Measurements from ENCODE around the gene RBFOX2. TPM values are rescaled to one million over a fixed set of nuclear protein-coding genes. Genes with fewer than 3 reads are reported as not detected.
A peak's percentile ranks its signal among the peaks of the same experiment; 100 is the strongest.

RBFOX2 gene
- polyA plus RNA-seq, 2 of the 4 experiments (the other 2 are of a cell fraction), result 30.3 to 77.7 TPM

DNA sequence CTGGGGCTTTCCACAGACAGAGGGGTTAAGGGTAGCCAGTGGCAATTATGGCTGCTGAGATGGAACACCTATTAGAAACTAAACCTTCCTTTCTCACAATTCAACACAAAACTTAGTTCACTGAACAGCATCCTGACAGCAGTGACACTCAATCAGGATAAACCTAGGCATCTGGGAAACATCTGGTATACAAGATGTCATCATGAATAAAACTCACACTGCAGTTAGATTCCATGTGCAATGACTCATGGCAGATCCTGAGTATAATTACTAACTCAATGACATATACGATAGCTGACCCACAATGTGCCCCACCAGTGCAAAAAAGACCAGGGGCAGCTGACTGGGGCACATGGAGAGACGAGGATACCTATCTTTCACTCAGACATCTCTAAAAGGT, 17.7 kb downstream of the RBFOX2 start:
- DNase-seq (ENCODE audit: low read depth in 1 of 2, low spot score in 1 of 2) (no peak), ATAC-seq (no peak), FAIRE-seq (no peak)
- ChIA-PET CTCF (interaction anchor here (5.3 kb wide), 1 partner anchor 55 kb away, joined by 26 read pairs; no protein-coding TSS in a partner anchor), POLR2A (interaction anchor here (1.5 kb wide), 1 partner anchor 18 kb away, joined by 4 read pairs; the partner anchor contains the start of gene RBFOX2)
- no peak for TF ChIP-seq TP53 (CRISPR knock-in tag; IDR thresholded peaks at IDR 0.05)
- no peak for TF ChIP-seq CHD2 (IDR thresholded peaks at IDR 0.05; ENCODE audit: low read length, partially characterized antibody)
- no peak for TF ChIP-seq CHD4 (IDR thresholded peaks at IDR 0.05; ENCODE audit: borderline replicate concordance)
- no peak for TF ChIP-seq POLR2AphosphoS2 (conservative IDR thresholded peaks at IDR 0.05; ENCODE audit: low read length)
- no peak for TF ChIP-seq SREBF2 (IDR thresholded peaks at IDR 0.05)
- TF ChIP-seq HEYL (CRISPR knock-in tag; IDR thresholded peaks at IDR 0.05), result no peak
- TF ChIP-seq, protein P1, sequence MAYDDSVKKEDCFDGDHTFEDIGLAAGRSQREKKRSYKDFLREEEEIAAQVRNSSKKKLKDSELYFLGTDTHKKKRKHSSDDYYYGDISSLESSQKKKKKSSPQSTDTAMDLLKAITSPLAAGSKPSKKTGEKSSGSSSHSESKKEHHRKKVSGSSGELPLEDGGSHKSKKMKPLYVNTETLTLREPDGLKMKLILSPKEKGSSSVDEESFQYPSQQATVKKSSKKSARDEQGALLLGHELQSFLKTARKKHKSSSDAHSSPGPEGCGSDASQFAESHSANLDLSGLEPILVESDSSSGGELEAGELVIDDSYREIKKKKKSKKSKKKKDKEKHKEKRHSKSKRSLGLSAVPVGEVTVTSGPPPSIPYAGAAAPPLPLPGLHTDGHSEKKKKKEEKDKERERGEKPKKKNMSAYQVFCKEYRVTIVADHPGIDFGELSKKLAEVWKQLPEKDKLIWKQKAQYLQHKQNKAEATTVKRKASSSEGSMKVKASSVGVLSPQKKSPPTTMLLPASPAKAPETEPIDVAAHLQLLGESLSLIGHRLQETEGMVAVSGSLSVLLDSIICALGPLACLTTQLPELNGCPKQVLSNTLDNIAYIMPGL (CRISPR knock-in tag; IDR thresholded peaks at IDR 0.05; ENCODE audit: borderline replicate concordance), result no peak
- no peak for TF ChIP-seq HOXB13 (CRISPR knock-in tag; IDR thresholded peaks at IDR 0.05; ENCODE audit: low read depth)
- TF ChIP-seq HOXA7 (CRISPR knock-in tag; IDR thresholded peaks at IDR 0.05), result no peak
- Histone ChIP-seq H3K27ac (no peak overlapping the region), H3K9me3 (no peaks in the 10 kb centered on the region), H3K4me2 (no peak overlapping the region), H3K4me3 (no peak overlapping the region), H3K4me1 (peaks cover 32% of the 10 kb centered on the region)
- 60% methylated on average over 2 of the region's 2 CpGs for WGBS (ENCODE audit: missing lambda C conversion rate)

DNA sequence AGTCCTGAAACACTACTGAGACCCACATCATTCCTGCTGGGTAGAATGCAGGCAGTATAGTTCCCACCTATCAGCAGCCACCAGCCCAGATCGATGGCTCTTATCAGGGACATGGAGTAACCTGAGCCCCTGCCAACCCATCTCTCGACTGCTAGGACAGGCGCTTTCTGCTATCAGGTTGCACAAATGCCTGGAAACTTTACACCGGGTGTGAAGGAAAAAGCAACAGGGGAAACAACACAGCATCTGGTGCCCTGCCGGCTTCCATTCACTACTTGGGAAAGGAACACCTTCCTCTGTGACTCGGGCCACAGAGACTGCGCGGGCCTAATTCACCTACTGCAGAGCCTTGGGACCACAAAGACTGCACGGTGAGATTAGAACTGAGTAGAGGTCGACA, 18.5 kb downstream of the RBFOX2 start:
- no peak for TF ChIP-seq MAZ (IDR thresholded peaks at IDR 0.05; ENCODE audit: borderline replicate concordance, low read depth, low read length)
- WGBS (ENCODE audit: missing lambda C conversion rate), result 91% methylated on average over 10 of the region's 10 CpGs
- Histone ChIP-seq H3K4me3 (no peak overlapping the region), H3K27ac (no peak overlapping the region), H3K4me2 (no peak overlapping the region), H3K4me1 (peaks cover 32% of the 10 kb centered on the region), H3K9me3 (no peaks in the 10 kb centered on the region)
- POLR2A ChIA-PET, result no interaction called here
- no peak for FAIRE-seq
- no peak for DNase-seq (ENCODE audit: low read depth in 1 of 2, low spot score in 1 of 2)
- CTCF ChIA-PET, result no interaction called here
- no peak for ATAC-seq

DNA sequence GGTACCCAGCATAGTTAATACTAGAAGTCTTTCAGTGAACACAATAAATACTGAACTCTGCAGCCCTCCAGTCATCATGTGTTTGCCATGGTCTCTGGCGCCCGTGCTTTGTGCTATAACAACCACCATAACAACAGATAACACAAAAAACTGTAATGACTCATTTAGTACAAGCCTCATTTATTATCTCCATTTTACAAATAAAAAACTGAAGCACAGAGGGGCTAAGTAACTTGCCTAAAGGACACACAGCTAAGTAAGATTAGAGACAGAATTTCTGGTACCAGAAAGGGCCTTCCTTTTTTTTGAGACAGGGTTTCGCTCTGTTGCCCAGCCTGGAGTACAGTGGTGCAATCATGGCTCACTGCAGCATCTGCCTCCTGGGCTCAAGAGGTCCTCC, 19.5 kb downstream of the RBFOX2 start:
- DNase-seq (ENCODE audit: low read depth in 1 of 2, low spot score in 1 of 2) (no peak), FAIRE-seq (no peak), ATAC-seq (peak in 1 of 2 experiments; percentile 23; a peak in 1 of 6 replicates)
- Histone ChIP-seq H3K4me1 (peaks cover 32% of the 10 kb centered on the region), H3K9me3 (no peaks in the 10 kb centered on the region), H3K27ac (no peak overlapping the region), H3K4me2 (0 out of 3 replicates have a peak overlapping the region, but pooled peaks have one; percentile 25), H3K4me3 (no peak overlapping the region)
- 86% methylated on average over 3 of the region's 3 CpGs for WGBS (ENCODE audit: missing lambda C conversion rate)
- TF ChIP-seq CEBPB (IDR thresholded peaks at IDR 0.05) (no peak), ZFP36 (IDR thresholded peaks at IDR 0.05; ENCODE audit: borderline replicate concordance, partially characterized antibody) (peak; percentile 43), MAFK (IDR thresholded peaks at IDR 0.05; ENCODE audit: partially characterized antibody) (no peak)
- ChIA-PET POLR2A (no interaction called here), CTCF (no interaction called here)

DNA sequence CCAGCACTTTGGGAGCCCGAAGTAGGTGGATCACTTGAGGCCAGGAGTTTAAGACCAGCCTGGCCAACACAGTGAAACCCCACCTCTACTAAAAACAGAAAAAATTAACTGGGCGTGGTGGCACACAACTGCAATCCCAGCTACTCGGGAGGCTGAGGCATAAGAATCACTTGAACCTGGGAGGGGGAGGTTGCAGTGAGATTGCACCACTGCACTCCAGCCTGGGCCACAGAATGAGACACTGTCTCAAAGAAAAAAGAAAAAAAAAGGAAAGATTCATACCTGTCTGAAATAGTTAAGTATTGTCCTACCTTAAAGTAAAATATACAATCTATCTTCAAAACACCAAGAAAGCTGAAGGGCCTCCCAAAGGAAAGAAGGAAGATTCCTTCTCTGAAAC, 20.1 kb downstream of the RBFOX2 start:
- FAIRE-seq, result no peak
- no peak for TF ChIP-seq BHLHE40 (IDR thresholded peaks at IDR 0.05; ENCODE audit: low read depth, low read length)
- TF ChIP-seq CBX2 (IDR thresholded peaks at IDR 0.05; ENCODE audit: borderline replicate concordance, low read depth), result no peak
- no peak for TF ChIP-seq CEBPB (IDR thresholded peaks at IDR 0.05)
- TF ChIP-seq MAFK (IDR thresholded peaks at IDR 0.05; ENCODE audit: partially characterized antibody), result no peak
- TF ChIP-seq, protein P2, sequence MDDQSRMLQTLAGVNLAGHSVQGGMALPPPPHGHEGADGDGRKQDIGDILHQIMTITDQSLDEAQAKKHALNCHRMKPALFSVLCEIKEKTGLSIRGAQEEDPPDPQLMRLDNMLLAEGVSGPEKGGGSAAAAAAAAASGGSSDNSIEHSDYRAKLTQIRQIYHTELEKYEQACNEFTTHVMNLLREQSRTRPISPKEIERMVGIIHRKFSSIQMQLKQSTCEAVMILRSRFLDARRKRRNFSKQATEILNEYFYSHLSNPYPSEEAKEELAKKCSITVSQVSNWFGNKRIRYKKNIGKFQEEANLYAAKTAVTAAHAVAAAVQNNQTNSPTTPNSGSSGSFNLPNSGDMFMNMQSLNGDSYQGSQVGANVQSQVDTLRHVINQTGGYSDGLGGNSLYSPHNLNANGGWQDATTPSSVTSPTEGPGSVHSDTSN (IDR thresholded peaks at IDR 0.05), result no peak
- no peak for TF ChIP-seq NR3C1 (IDR thresholded peaks at IDR 0.05)
- TF ChIP-seq RARB (CRISPR knock-in tag; IDR thresholded peaks at IDR 0.05), result no peak
- TF ChIP-seq, protein P3, sequence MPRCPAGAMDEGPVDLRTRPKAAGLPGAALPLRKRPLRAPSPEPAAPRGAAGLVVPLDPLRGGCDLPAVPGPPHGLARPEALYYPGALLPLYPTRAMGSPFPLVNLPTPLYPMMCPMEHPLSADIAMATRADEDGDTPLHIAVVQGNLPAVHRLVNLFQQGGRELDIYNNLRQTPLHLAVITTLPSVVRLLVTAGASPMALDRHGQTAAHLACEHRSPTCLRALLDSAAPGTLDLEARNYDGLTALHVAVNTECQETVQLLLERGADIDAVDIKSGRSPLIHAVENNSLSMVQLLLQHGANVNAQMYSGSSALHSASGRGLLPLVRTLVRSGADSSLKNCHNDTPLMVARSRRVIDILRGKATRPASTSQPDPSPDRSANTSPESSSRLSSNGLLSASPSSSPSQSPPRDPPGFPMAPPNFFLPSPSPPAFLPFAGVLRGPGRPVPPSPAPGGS (IDR thresholded peaks at IDR 0.05), result no peak
- TF ChIP-seq, protein P4, sequence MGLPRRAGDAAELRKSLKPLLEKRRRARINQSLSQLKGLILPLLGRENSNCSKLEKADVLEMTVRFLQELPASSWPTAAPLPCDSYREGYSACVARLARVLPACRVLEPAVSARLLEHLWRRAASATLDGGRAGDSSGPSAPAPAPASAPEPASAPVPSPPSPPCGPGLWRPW (IDR thresholded peaks at IDR 0.05), result no peak
- TF ChIP-seq GATA3 (IDR thresholded peaks at IDR 0.05; ENCODE audit: borderline replicate concordance), result no peak
- Histone ChIP-seq H3K4me1 (peaks cover 32% of the 10 kb centered on the region), H3K4me3 (no peak overlapping the region), H3K27ac (no peak overlapping the region), H3K9me3 (no peaks in the 10 kb centered on the region), H3K4me2 (peak overlapping the region; percentile 25; the same call in 1 of the 3 replicates)
- no peak for ATAC-seq
- POLR2A ChIA-PET, result no interaction called here
- 77% methylated on average over 3 of the region's 3 CpGs for WGBS (ENCODE audit: missing lambda C conversion rate)
- no peak for DNase-seq (ENCODE audit: low read depth in 1 of 2, low spot score in 1 of 2)
- CTCF ChIA-PET, result no interaction called here
